HCT116 (cell line): ENCODE measurements around the gene UBR2. TPM values are rescaled to one million over a fixed set of nuclear protein-coding genes. Genes with fewer than 3 reads are reported as not detected.

Source experiments
- ATAC-seq: fragments of 200-7000 bp; cut with Tn5 transposase; 2 replicates; pipeline ENCODE4 v1.9.1; 2020; ENCODE audit warnings: mild to moderate bottlenecking, moderate library complexity
- BruUV-seq: library from RNA; stranded (reverse); fragments of 400-500 nt; replicated peaks from 2 replicates; lab custom pipeline; 2021; lab: Mats Ljungman, UMichigan
- CTCF ChIA-PET: fragments of 300-600 bp; sonication (Branson Sonifier 250); formaldehyde crosslinking; loops from one replicate; lab custom pipeline; 2021; ENCODE audit warnings: antibody characterized with exemption; lab: Charles Lee
- POLR2A ChIA-PET: fragments of 300-600, 350-600 bp; sonication (Branson Sonifier 250); formaldehyde crosslinking; loops from one replicate; lab custom pipeline; 2021; ENCODE audit warnings: antibody characterized with exemption; lab: Charles Lee
- RAD21 ChIA-PET, 2 experiments: fragments of 300-600 bp; sonication (Branson Sonifier 250); formaldehyde crosslinking; loops; one replicate each; lab custom pipeline; 2023; ENCODE audit warnings: low total read pairs in 2 of 2; ENCODE audit not compliant: uncharacterized antibody in 2 of 2, unreplicated experiment in 2 of 2, low non-redundant PET in 1 of 2; lab: Charles Lee
- DNase-seq: peaks from one replicate; pipeline ENCODE4 v3.0.0-alpha.2; 2010; ENCODE audit warnings: low read depth, low spot score
- H2AFZ ChIP-seq: fragments of 200-600 bp; shearing (Covaris generic), sonication (generic); 2 replicates; pipeline ENCODE4 v1.6.1; 2017; ENCODE audit warnings: low read depth, mixed run types, mixed read lengths, antibody characterized with exemption, low read length; ENCODE audit not compliant: poor library complexity, severe bottlenecking
- H3K27ac ChIP-seq: 2 replicates; pipeline ENCODE4 v1.5.1; 2012; ENCODE audit warnings: low read depth, low read length
- H3K27me3 ChIP-seq: fragments of 200-600 bp; sonication (generic); 2 replicates; pipeline ENCODE4 v1.6.1; 2016; ENCODE audit warnings: mixed run types, low read length, mixed read lengths; ENCODE audit not compliant: insufficient read depth
- H3K36me3 ChIP-seq, 2 experiments: fragments of 200-500 bp in 1 of 2; fragments of 200-600 bp in 1 of 2; sonication (Bioruptor generic) in 1 of 2; sonication (generic) in 1 of 2; 2 replicates each; pipeline versions ENCODE4 v1.5.1 to v1.6.1; 2014 to 2016; ENCODE audit warnings: low read length in 2 of 2, inconsistent platforms in 1 of 2, mixed read lengths in 1 of 2, mixed run types in 1 of 2; ENCODE audit not compliant: insufficient read depth in 2 of 2, control insufficient read depth in 1 of 2
- H3K4me1 ChIP-seq, 2 experiments: fragments of 200-600 bp in 1 of 2; sonication (generic) in 1 of 2; 2 replicates each; pipeline versions ENCODE4 v1.5.1 to v1.6.1; 2012 to 2017; ENCODE audit warnings: low read length in 2 of 2, inconsistent platforms in 1 of 2, mild to moderate bottlenecking in 1 of 2, mixed read lengths in 1 of 2, mixed run types in 1 of 2, moderate library complexity in 1 of 2; ENCODE audit not compliant: insufficient read depth in 2 of 2, control insufficient read depth in 1 of 2
- H3K4me2 ChIP-seq: fragments of 200-600 bp; sonication (generic); 2 replicates; pipeline ENCODE4 v1.6.1; 2017; ENCODE audit warnings: mixed run types, low read length, mixed read lengths
- H3K4me3 ChIP-seq, 2 experiments: fragments of 200-600 bp in 1 of 2; sonication (generic) in 1 of 2; replicated peaks in 1 of 2; 2 replicates each; pipeline ENCODE4 v1.5.1; 2011 to 2016; ENCODE audit warnings: low read length in 2 of 2, control low read depth in 1 of 2, low read depth in 1 of 2, mild to moderate bottlenecking in 1 of 2, mixed read lengths in 1 of 2, mixed run types in 1 of 2
- H3K79me2 ChIP-seq: fragments of 200-600 bp; sonication (generic); 2 replicates; pipeline ENCODE4 v1.6.1; 2017; ENCODE audit warnings: mild to moderate bottlenecking, mixed run types, low read length, moderate library complexity, mixed read lengths; ENCODE audit not compliant: insufficient read depth
- H3K9ac ChIP-seq: fragments of 200-600 bp; sonication (generic); 2 replicates; pipeline ENCODE4 v1.6.1; 2016; ENCODE audit warnings: low read length, mixed read lengths
- H3K9me2 ChIP-seq: fragments of 200-600 bp; sonication (generic), shearing (Covaris generic); 2 replicates; pipeline ENCODE4 v1.6.1; 2017; ENCODE audit warnings: mixed run types, mild to moderate bottlenecking, moderate library complexity; ENCODE audit not compliant: insufficient read depth
- H3K9me3 ChIP-seq, 2 experiments: fragments of 200-500 bp in 1 of 2; fragments of 200-600 bp in 1 of 2; sonication (Bioruptor generic) in 1 of 2; sonication (generic) in 1 of 2; 2 replicates each; pipeline ENCODE4 v1.6.1; 2014 to 2017; ENCODE audit warnings: low read length in 2 of 2, mixed read lengths in 2 of 2, inconsistent platforms in 1 of 2, low read depth in 1 of 2, mild to moderate bottlenecking in 1 of 2, mixed run types in 1 of 2, moderate library complexity in 1 of 2; ENCODE audit not compliant: control insufficient read depth in 1 of 2, insufficient read depth in 1 of 2
- H4K20me1 ChIP-seq: fragments of 200-600 bp; sonication (generic), shearing (Covaris generic); 2 replicates; pipeline ENCODE4 v1.6.1; 2017; ENCODE audit warnings: mixed run types, mild to moderate bottlenecking, moderate library complexity; ENCODE audit not compliant: insufficient read depth
- CBX3 ChIP-seq: IDR thresholded peaks from 2 replicates; pipeline ENCODE4 v1.6.1; 2012; ENCODE audit warnings: low read depth
- CEBPB ChIP-seq: IDR thresholded peaks from 2 replicates; pipeline ENCODE4 v1.6.1; 2012; ENCODE audit warnings: low read depth
- EZH2 ChIP-seq: fragments of 200-600 bp; sonication (generic); IDR thresholded peaks from 2 replicates; pipeline ENCODE4 v1.6.1; 2017; ENCODE audit warnings: antibody characterized with exemption, mixed run types
- FOSL1 ChIP-seq: IDR thresholded peaks from 2 replicates; pipeline ENCODE4 v1.6.1; 2012; ENCODE audit warnings: low read depth
- JUND ChIP-seq: IDR thresholded peaks from 2 replicates; pipeline ENCODE4 v1.6.1; 2012
- POLR2AphosphoS5 ChIP-seq: IDR thresholded peaks from 2 replicates; pipeline ENCODE4 v1.6.1; 2011; ENCODE audit warnings: mild to moderate bottlenecking, low read depth, low read length, moderate library complexity
- RAD21 ChIP-seq: IDR thresholded peaks from 2 replicates; pipeline ENCODE4 v1.6.1; 2012; ENCODE audit warnings: low read depth, mild to moderate bottlenecking
- SIN3A ChIP-seq: IDR thresholded peaks from 2 replicates; pipeline ENCODE4 v1.6.1; 2012; ENCODE audit warnings: low read depth
- SP1 ChIP-seq: IDR thresholded peaks from 2 replicates; pipeline ENCODE4 v1.6.1; 2012; ENCODE audit warnings: low read depth
- YY1 ChIP-seq: IDR thresholded peaks from 2 replicates; pipeline ENCODE4 v1.6.1; 2011; ENCODE audit warnings: low read length, low read depth, moderate library complexity, mild to moderate bottlenecking; ENCODE audit not compliant: insufficient replicate concordance; ENCODE audit errors: extremely low read depth
- ZFX ChIP-seq: fragments of 450-650 bp; IDR thresholded peaks from 2 replicates; pipeline ENCODE4 v1.6.1; 2017
- ZNF274 ChIP-seq: fragments of 200-500 bp; sonication (Bioruptor generic); IDR thresholded peaks from 2 replicates; pipeline ENCODE4 v1.6.1; 2014; ENCODE audit warnings: mild to moderate bottlenecking, low read depth, low read length, inconsistent platforms
- intact Hi-C: fragments of 100-400 bp; cut with micrococcal nuclease; formaldehyde crosslinking; loops from 2 replicates; pipeline ENCODE4 v1.10.0; 2022
- total RNA-seq: library from RNA; stranded (reverse); gene quantifications from one replicate; pipeline ENCODE4 v1.2.1, GENCODE V29; 2021; ENCODE audit not compliant: unreplicated experiment
- TF ChIP-seq, protein P1 (sequence below): IDR thresholded peaks from 2 replicates; pipeline ENCODE4 v1.6.1; 2012
- TF ChIP-seq, protein P2 (sequence below), 3 experiments: fragments of 200-600 bp in 1 of 3; sonication (generic) in 1 of 3; IDR thresholded peaks in 2 of 3; conservative IDR thresholded peaks in 1 of 3; 2 replicates each; pipeline ENCODE4 v1.5.1; 2012 to 2017; ENCODE audit warnings: low read depth in 2 of 3, low read length in 2 of 3, antibody characterized with exemption in 1 of 3, borderline replicate concordance in 1 of 3, control low read depth in 1 of 3, mild to moderate bottlenecking in 1 of 3, mixed read lengths in 1 of 3, mixed run types in 1 of 3, moderate library complexity in 1 of 3; ENCODE audit not compliant: insufficient read depth in 1 of 3
- TF ChIP-seq, protein P3 (sequence below): IDR thresholded peaks from 2 replicates; pipeline ENCODE4 v1.6.1; 2012
- TF ChIP-seq, protein P4 (sequence below): IDR thresholded peaks from 2 replicates; pipeline ENCODE4 v1.6.1; 2011; ENCODE audit warnings: mild to moderate bottlenecking, low read length, moderate library complexity; ENCODE audit not compliant: insufficient replicate concordance; ENCODE audit errors: extremely low read depth
- TF ChIP-seq, protein P5 (sequence below): IDR thresholded peaks from 2 replicates; pipeline ENCODE4 v1.6.1; 2012; ENCODE audit warnings: low read depth

Gene UBR2
- total RNA-seq, 1 experiment from 2014 or later, result 20.5 TPM

DNA sequence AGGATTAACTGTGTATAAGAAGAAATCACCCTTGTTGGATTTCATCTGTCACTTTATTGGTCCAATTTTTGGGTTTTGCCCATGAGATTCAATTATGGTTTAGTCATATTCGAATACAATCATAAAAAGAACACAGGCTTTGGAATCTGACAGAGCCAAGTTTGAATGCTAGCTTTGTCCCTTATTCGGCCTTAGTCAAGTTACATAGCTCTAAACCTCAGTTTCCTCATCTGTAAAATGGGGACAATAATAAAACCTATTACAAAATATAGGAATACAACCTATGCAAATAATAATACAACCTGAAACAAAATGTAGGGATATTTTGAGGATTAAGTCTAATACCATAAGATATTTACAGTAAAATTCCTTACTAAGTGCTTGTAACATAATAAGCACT, 100.9 kb downstream of the UBR2 start:
- Histone ChIP-seq H3K79me2 (no peaks in the 10 kb centered on the region), H3K36me3 (peaks cover 12 to 30% of the 10 kb centered on the region in 2 experiments; a peak in 3 of 4 replicates), H3K9ac (no peak overlapping the region), H2AFZ (no peak overlapping the region), H3K9me3 (no peaks in the 10 kb centered on the region), H3K9me2 (no peaks in the 10 kb centered on the region), H3K4me2 (no peak overlapping the region), H3K27ac (no peak overlapping the region), H3K4me3 (no peak overlapping the region), H3K27me3 (no peaks in the 10 kb centered on the region), H3K4me1 (no peaks in the 10 kb centered on the region), H4K20me1 (no peaks in the 10 kb centered on the region)
- BruUV-seq, result no TSS peak
- ATAC-seq (no peak), DNase-seq (no peak)
- intact Hi-C loops, result no loop called here
- ChIA-PET POLR2A (no interaction called here), CTCF (interaction anchor here (3.9 kb wide), 1 partner anchor 62 kb away, joined by 38 read pairs; no protein-coding TSS in a partner anchor), RAD21 (no interaction called here)
- TF ChIP-seq, protein P1, sequence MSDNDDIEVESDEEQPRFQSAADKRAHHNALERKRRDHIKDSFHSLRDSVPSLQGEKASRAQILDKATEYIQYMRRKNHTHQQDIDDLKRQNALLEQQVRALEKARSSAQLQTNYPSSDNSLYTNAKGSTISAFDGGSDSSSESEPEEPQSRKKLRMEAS, result no peak
- TF ChIP-seq EZH2 (no peak), ZNF274 (no peak), POLR2AphosphoS5 (no peak), SIN3A (no peak), YY1 (no peak), CBX3 (no peak), RAD21 (no peak), SP1 (no peak), ZFX (no peak), JUND (no peak), CEBPB (no peak), FOSL1 (no peak)
- TF ChIP-seq, protein P2, sequence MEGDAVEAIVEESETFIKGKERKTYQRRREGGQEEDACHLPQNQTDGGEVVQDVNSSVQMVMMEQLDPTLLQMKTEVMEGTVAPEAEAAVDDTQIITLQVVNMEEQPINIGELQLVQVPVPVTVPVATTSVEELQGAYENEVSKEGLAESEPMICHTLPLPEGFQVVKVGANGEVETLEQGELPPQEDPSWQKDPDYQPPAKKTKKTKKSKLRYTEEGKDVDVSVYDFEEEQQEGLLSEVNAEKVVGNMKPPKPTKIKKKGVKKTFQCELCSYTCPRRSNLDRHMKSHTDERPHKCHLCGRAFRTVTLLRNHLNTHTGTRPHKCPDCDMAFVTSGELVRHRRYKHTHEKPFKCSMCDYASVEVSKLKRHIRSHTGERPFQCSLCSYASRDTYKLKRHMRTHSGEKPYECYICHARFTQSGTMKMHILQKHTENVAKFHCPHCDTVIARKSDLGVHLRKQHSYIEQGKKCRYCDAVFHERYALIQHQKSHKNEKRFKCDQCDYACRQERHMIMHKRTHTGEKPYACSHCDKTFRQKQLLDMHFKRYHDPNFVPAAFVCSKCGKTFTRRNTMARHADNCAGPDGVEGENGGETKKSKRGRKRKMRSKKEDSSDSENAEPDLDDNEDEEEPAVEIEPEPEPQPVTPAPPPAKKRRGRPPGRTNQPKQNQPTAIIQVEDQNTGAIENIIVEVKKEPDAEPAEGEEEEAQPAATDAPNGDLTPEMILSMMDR (IDR thresholded peaks at IDR 0.05 in 2 of 3, conservative IDR thresholded peaks at IDR 0.05 in 1 of 3; ENCODE audit: borderline replicate concordance in 1 of 3, insufficient read depth in 1 of 3, low read depth in 2 of 3, low read length in 2 of 3), result no peak
- TF ChIP-seq, protein P3, sequence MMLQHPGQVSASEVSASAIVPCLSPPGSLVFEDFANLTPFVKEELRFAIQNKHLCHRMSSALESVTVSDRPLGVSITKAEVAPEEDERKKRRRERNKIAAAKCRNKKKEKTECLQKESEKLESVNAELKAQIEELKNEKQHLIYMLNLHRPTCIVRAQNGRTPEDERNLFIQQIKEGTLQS, result no peak
- TF ChIP-seq, protein P4, sequence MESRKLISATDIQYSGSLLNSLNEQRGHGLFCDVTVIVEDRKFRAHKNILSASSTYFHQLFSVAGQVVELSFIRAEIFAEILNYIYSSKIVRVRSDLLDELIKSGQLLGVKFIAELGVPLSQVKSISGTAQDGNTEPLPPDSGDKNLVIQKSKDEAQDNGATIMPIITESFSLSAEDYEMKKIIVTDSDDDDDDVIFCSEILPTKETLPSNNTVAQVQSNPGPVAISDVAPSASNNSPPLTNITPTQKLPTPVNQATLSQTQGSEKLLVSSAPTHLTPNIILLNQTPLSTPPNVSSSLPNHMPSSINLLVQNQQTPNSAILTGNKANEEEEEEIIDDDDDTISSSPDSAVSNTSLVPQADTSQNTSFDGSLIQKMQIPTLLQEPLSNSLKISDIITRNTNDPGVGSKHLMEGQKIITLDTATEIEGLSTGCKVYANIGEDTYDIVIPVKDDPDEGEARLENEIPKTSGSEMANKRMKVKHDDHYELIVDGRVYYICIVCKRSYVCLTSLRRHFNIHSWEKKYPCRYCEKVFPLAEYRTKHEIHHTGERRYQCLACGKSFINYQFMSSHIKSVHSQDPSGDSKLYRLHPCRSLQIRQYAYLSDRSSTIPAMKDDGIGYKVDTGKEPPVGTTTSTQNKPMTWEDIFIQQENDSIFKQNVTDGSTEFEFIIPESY, result no peak
- TF ChIP-seq, protein P5, sequence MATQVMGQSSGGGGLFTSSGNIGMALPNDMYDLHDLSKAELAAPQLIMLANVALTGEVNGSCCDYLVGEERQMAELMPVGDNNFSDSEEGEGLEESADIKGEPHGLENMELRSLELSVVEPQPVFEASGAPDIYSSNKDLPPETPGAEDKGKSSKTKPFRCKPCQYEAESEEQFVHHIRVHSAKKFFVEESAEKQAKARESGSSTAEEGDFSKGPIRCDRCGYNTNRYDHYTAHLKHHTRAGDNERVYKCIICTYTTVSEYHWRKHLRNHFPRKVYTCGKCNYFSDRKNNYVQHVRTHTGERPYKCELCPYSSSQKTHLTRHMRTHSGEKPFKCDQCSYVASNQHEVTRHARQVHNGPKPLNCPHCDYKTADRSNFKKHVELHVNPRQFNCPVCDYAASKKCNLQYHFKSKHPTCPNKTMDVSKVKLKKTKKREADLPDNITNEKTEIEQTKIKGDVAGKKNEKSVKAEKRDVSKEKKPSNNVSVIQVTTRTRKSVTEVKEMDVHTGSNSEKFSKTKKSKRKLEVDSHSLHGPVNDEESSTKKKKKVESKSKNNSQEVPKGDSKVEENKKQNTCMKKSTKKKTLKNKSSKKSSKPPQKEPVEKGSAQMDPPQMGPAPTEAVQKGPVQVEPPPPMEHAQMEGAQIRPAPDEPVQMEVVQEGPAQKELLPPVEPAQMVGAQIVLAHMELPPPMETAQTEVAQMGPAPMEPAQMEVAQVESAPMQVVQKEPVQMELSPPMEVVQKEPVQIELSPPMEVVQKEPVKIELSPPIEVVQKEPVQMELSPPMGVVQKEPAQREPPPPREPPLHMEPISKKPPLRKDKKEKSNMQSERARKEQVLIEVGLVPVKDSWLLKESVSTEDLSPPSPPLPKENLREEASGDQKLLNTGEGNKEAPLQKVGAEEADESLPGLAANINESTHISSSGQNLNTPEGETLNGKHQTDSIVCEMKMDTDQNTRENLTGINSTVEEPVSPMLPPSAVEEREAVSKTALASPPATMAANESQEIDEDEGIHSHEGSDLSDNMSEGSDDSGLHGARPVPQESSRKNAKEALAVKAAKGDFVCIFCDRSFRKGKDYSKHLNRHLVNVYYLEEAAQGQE, result no peak
